GM23338 (cell line): Measurements from ENCODE around the gene ZFY. TPM values are rescaled to one million over a fixed set of nuclear protein-coding genes. Genes with fewer than 3 reads are reported as not detected.

Experiments used
- ATAC-seq: fragments of 200-7000 bp; cut with Tn5 transposase; 3 replicates; pipeline ENCODE4 v1.9.1; 2020
- DNase-seq: peaks from one replicate; pipeline ENCODE4 v3.0.0-alpha.2; 2015; ENCODE audit warnings: low spot score
- H2AFZ ChIP-seq: fragments of 200-600 bp; sonication (generic); 2 replicates; pipeline ENCODE4 v1.8.0; 2016; ENCODE audit warnings: antibody characterized with exemption, mild to moderate bottlenecking, moderate library complexity
- H3F3A ChIP-seq: fragments of 200-600 bp; sonication (generic); replicated peaks from 2 replicates; pipeline ENCODE4 v1.8.0; 2017; ENCODE audit warnings: antibody characterized with exemption, mixed run types, low read depth
- H3K27ac ChIP-seq: fragments of 200-600 bp; sonication (generic); 2 replicates; pipeline ENCODE4 v1.6.1; 2016; ENCODE audit warnings: low read depth
- H3K27me3 ChIP-seq: fragments of 200-600 bp; sonication (generic); 2 replicates; pipeline ENCODE4 v1.8.0; 2016; ENCODE audit warnings: mild to moderate bottlenecking, mixed run types, moderate library complexity; ENCODE audit not compliant: insufficient read depth
- H3K36me3 ChIP-seq: fragments of 200-600 bp; sonication (generic); 2 replicates; pipeline ENCODE4 v1.8.0; 2016; ENCODE audit warnings: mild to moderate bottlenecking; ENCODE audit not compliant: insufficient read depth
- H3K4me1 ChIP-seq: fragments of 200-600 bp; sonication (generic); 2 replicates; pipeline ENCODE4 v1.8.0; 2016; ENCODE audit warnings: mild to moderate bottlenecking, moderate library complexity; ENCODE audit not compliant: insufficient read depth
- H3K4me2 ChIP-seq: fragments of 200-600 bp; sonication (generic); 2 replicates; pipeline ENCODE4 v1.7.1; 2017; ENCODE audit warnings: mixed run types
- H3K4me3 ChIP-seq: fragments of 200-600 bp; sonication (generic); 2 replicates; pipeline ENCODE4 v1.6.1; 2016; ENCODE audit warnings: mixed run types
- H3K79me2 ChIP-seq: fragments of 200-600 bp; sonication (generic); replicated peaks from 2 replicates; pipeline ENCODE4 v1.8.0; 2017; ENCODE audit warnings: mild to moderate bottlenecking; ENCODE audit not compliant: insufficient read depth
- H3K9me2 ChIP-seq: fragments of 200-600 bp; sonication (generic); 2 replicates; pipeline ENCODE4 v1.8.0; 2017; ENCODE audit not compliant: insufficient read depth
- H4K20me1 ChIP-seq: fragments of 200-600 bp; sonication (generic); replicated peaks from 2 replicates; pipeline ENCODE4 v1.8.0; 2017; ENCODE audit warnings: mild to moderate bottlenecking; ENCODE audit not compliant: insufficient read depth
- H3K27ac Mint-ChIP-seq: 2 replicates; pipeline ENCODE4 v1.8.0; 2020; ENCODE audit warnings: inconsistent platforms, mild to moderate bottlenecking, moderate library complexity, mixed read lengths
- H3K27me3 Mint-ChIP-seq: 3 replicates; pipeline ENCODE4 v1.8.0; 2022; ENCODE audit warnings: low read depth, mild to moderate bottlenecking, moderate library complexity, mixed read lengths, inconsistent platforms; ENCODE audit not compliant: insufficient read depth, poor library complexity
- H3K36me3 Mint-ChIP-seq: 3 replicates; pipeline ENCODE4 v1.8.0; 2021; ENCODE audit warnings: low read depth, mild to moderate bottlenecking, inconsistent platforms, moderate library complexity, mixed read lengths
- H3K4me1 Mint-ChIP-seq: 3 replicates; pipeline ENCODE4 v1.8.0; 2020; ENCODE audit warnings: mild to moderate bottlenecking, inconsistent platforms, mixed read lengths
- H3K4me3 Mint-ChIP-seq: 3 replicates; pipeline ENCODE4 v1.8.0; 2021; ENCODE audit warnings: moderate library complexity, mild to moderate bottlenecking, inconsistent platforms, mixed read lengths
- H3K9me3 Mint-ChIP-seq: 3 replicates; pipeline ENCODE4 v1.8.0; 2020; ENCODE audit warnings: moderate library complexity, mild to moderate bottlenecking, inconsistent platforms, mixed read lengths
- CREB1 ChIP-seq: fragments of 250-450 bp; sonication (Bioruptor Pico); IDR thresholded peaks from 2 replicates; pipeline ENCODE4 v1.5.0; 2020; ENCODE audit warnings: low read depth, mild to moderate bottlenecking, moderate library complexity
- EZH2 ChIP-seq: fragments of 200-600 bp; sonication (generic); IDR thresholded peaks from one replicate; pipeline ENCODE4 v1.8.0; 2017; ENCODE audit warnings: antibody characterized with exemption, mild to moderate bottlenecking, low read depth; ENCODE audit not compliant: unreplicated experiment
- EZH2phosphoT487 ChIP-seq: fragments of 200-600 bp; sonication (generic); IDR thresholded peaks from one replicate; pipeline ENCODE4 v1.8.1; 2018; ENCODE audit warnings: antibody characterized with exemption; ENCODE audit not compliant: unreplicated experiment
- NANOG ChIP-seq: IDR thresholded peaks from 2 replicates; pipeline ENCODE4 v1.6.1; 2016; ENCODE audit warnings: antibody characterized with exemption, borderline replicate concordance
- POLR2AphosphoS5 ChIP-seq: IDR thresholded peaks from 2 replicates; pipeline ENCODE4 v1.6.1; 2016; ENCODE audit warnings: antibody characterized with exemption, low read depth
- ZNF114 ChIP-seq: fragments of 250-450 bp; sonication (Bioruptor Pico); IDR thresholded peaks from 2 replicates; pipeline ENCODE4 v1.5.0; 2020; ENCODE audit warnings: mild to moderate bottlenecking, moderate library complexity
- ZNF462 ChIP-seq: fragments of 250-450 bp; sonication (Bioruptor Pico); IDR thresholded peaks from 2 replicates; pipeline ENCODE4 v1.5.0; 2020; ENCODE audit warnings: mild to moderate bottlenecking, moderate library complexity
- polyA plus RNA-seq: library from polyadenylated mRNA; unstranded; fragments of >200 nt; fragmentation: Nextera tagmentation; extraction: Ambion mirVana; gene quantifications from 2 replicates; pipeline ENCODE4 v1.2.1, GENCODE V29; 2016
- total RNA-seq: library from RNA; depleted of rRNA; stranded (reverse); fragments of >200 nt; shearing (Covaris generic); gene quantifications from 2 replicates; pipeline ENCODE4 v1.2.3, GENCODE V29; 2014
- TF ChIP-seq, protein P1 (sequence below): IDR thresholded peaks from one replicate; pipeline ENCODE4 v1.6.1; 2018; ENCODE audit warnings: antibody characterized with exemption; ENCODE audit not compliant: unreplicated experiment
- TF ChIP-seq, protein P2 (sequence below), 2 experiments: fragments of 200-600 bp in 1 of 2; sonication (generic) in 1 of 2; conservative IDR thresholded peaks; 2 replicates each; pipeline versions ENCODE4 v1.5.1 to v1.6.1; 2016 to 2017; ENCODE audit warnings: antibody characterized with exemption in 2 of 2, low read depth in 2 of 2, mild to moderate bottlenecking in 2 of 2, moderate library complexity in 1 of 2
- TF ChIP-seq, protein P3 (sequence below): IDR thresholded peaks from 2 replicates; pipeline ENCODE4 v1.6.1; 2016; ENCODE audit warnings: antibody characterized with exemption

Gene ZFY
- total and polyA plus RNA-seq, 2 experiments from 2014 or later = 4.5 to 9.4 TPM

GRCh38 chrY:3016594-3016993 lies 81.4 kb downstream of the ZFY start:
- no peak overlapping the region for H3K27ac Mint-ChIP-seq
- H3K27ac ChIP-seq = no peak overlapping the region
- DNase-seq (no peak), ATAC-seq (no peak)
- peaks cover 3% of the 10 kb centered on the region for H3K27me3 Mint-ChIP-seq
- H3K9me3 Mint-ChIP-seq = no peaks in the 10 kb centered on the region
- no peak overlapping the region for H3K4me3 Mint-ChIP-seq
- H3K4me2 ChIP-seq = no peak overlapping the region
- H3K4me1 Mint-ChIP-seq = peaks cover 8% of the 10 kb centered on the region; the same call in 2 of the 3 replicates
- no peaks in the 10 kb centered on the region for H3K36me3 Mint-ChIP-seq
- H3F3A ChIP-seq = no peaks in the 10 kb centered on the region
- H3K9me2 ChIP-seq = no peaks in the 10 kb centered on the region
- H3K36me3 ChIP-seq = no peaks in the 10 kb centered on the region
- H3K27me3 ChIP-seq = no peaks in the 10 kb centered on the region
- H3K4me1 ChIP-seq = peaks cover 6% of the 10 kb centered on the region; the same call in 1 of the 2 replicates
- no peak overlapping the region for H3K4me3 ChIP-seq
- H3K79me2 ChIP-seq = no peaks in the 10 kb centered on the region
- H2AFZ ChIP-seq = no peak overlapping the region
- no peak for TF ChIP-seq NANOG
- no peak for TF ChIP-seq POLR2AphosphoS5
- TF ChIP-seq, protein P1, sequence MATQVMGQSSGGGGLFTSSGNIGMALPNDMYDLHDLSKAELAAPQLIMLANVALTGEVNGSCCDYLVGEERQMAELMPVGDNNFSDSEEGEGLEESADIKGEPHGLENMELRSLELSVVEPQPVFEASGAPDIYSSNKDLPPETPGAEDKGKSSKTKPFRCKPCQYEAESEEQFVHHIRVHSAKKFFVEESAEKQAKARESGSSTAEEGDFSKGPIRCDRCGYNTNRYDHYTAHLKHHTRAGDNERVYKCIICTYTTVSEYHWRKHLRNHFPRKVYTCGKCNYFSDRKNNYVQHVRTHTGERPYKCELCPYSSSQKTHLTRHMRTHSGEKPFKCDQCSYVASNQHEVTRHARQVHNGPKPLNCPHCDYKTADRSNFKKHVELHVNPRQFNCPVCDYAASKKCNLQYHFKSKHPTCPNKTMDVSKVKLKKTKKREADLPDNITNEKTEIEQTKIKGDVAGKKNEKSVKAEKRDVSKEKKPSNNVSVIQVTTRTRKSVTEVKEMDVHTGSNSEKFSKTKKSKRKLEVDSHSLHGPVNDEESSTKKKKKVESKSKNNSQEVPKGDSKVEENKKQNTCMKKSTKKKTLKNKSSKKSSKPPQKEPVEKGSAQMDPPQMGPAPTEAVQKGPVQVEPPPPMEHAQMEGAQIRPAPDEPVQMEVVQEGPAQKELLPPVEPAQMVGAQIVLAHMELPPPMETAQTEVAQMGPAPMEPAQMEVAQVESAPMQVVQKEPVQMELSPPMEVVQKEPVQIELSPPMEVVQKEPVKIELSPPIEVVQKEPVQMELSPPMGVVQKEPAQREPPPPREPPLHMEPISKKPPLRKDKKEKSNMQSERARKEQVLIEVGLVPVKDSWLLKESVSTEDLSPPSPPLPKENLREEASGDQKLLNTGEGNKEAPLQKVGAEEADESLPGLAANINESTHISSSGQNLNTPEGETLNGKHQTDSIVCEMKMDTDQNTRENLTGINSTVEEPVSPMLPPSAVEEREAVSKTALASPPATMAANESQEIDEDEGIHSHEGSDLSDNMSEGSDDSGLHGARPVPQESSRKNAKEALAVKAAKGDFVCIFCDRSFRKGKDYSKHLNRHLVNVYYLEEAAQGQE = no peak
- TF ChIP-seq ZNF114 (CRISPR knock-in tag) = no peak
- no peaks in the 10 kb centered on the region for H4K20me1 ChIP-seq

DNA sequence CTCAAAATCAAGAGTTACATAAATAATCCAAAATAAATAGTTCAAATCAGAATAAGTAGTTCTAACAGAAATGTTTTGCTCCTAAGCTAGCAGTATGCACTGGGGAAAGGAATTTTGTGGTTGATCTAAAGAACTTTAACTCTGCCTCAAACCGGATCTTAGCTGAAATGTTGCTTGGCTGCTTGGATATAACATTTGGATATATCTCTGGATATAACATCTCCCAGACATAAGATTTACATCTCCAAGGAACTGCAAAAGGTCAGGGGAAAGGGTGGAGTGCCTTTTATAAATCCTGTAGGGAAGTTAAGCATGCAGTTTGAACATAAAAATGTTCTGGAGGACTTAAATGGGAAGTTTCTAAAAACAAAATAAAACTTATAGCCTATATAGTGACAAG lies 83.4 kb downstream of the ZFY start:
- no peaks in the 10 kb centered on the region for H4K20me1 ChIP-seq
- Mint-ChIP-seq H3K4me1 (peaks cover 8% of the 10 kb centered on the region; the same call in 2 of the 3 replicates), H3K9me3 (no peaks in the 10 kb centered on the region), H3K27ac (no peak overlapping the region), H3K36me3 (no peaks in the 10 kb centered on the region), H3K4me3 (no peak overlapping the region), H3K27me3 (no peaks in the 10 kb centered on the region)
- no peaks in the 10 kb centered on the region for H3K36me3 ChIP-seq
- no peaks in the 10 kb centered on the region for H3F3A ChIP-seq
- no peak overlapping the region for H3K4me2 ChIP-seq
- H3K27ac ChIP-seq = no peak overlapping the region
- no peak overlapping the region for H3K4me3 ChIP-seq
- DNase-seq (no peak), ATAC-seq (no peak)
- H2AFZ ChIP-seq = no peak overlapping the region
- no peaks in the 10 kb centered on the region for H3K9me2 ChIP-seq
- peaks cover 6% of the 10 kb centered on the region; the same call in 1 of the 2 replicates for H3K4me1 ChIP-seq
- H3K79me2 ChIP-seq = no peaks in the 10 kb centered on the region
- no peaks in the 10 kb centered on the region for H3K27me3 ChIP-seq
- TF ChIP-seq, protein P2, sequence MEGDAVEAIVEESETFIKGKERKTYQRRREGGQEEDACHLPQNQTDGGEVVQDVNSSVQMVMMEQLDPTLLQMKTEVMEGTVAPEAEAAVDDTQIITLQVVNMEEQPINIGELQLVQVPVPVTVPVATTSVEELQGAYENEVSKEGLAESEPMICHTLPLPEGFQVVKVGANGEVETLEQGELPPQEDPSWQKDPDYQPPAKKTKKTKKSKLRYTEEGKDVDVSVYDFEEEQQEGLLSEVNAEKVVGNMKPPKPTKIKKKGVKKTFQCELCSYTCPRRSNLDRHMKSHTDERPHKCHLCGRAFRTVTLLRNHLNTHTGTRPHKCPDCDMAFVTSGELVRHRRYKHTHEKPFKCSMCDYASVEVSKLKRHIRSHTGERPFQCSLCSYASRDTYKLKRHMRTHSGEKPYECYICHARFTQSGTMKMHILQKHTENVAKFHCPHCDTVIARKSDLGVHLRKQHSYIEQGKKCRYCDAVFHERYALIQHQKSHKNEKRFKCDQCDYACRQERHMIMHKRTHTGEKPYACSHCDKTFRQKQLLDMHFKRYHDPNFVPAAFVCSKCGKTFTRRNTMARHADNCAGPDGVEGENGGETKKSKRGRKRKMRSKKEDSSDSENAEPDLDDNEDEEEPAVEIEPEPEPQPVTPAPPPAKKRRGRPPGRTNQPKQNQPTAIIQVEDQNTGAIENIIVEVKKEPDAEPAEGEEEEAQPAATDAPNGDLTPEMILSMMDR (conservative IDR thresholded peaks at IDR 0.05; ENCODE audit: low read depth in 2 of 2) = no peak
- TF ChIP-seq EZH2 (no peak), EZH2phosphoT487 (no peak), CREB1 (no peak), NANOG (no peak), ZNF462 (CRISPR knock-in tag) (no peak)
- TF ChIP-seq, protein P3, sequence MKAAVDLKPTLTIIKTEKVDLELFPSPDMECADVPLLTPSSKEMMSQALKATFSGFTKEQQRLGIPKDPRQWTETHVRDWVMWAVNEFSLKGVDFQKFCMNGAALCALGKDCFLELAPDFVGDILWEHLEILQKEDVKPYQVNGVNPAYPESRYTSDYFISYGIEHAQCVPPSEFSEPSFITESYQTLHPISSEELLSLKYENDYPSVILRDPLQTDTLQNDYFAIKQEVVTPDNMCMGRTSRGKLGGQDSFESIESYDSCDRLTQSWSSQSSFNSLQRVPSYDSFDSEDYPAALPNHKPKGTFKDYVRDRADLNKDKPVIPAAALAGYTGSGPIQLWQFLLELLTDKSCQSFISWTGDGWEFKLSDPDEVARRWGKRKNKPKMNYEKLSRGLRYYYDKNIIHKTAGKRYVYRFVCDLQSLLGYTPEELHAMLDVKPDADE = no peak
